Right lobe of liver (tissue), 6 donors: ENCODE measurements around the gene DLL1. TPM values are rescaled to one million over a fixed set of nuclear protein-coding genes. Genes with fewer than 3 reads are reported as not detected.
A peak's percentile ranks its signal among the peaks of the same experiment; 100 is the strongest.

Experiments used
- ATAC-seq, 4 donors: fragments of 200-7000 bp; cut with Tn5 transposase; one replicate each; pipeline ENCODE4 v1.9.1; 2020; ENCODE audit warnings: mild to moderate bottlenecking in 4 of 4, moderate library complexity in 4 of 4
- DNase-seq, 3 donors: peaks; one replicate each; pipeline ENCODE4 v3.0.0-alpha.2; 2020
- H3K27ac ChIP-seq, 3 donors: fragments of 200-600 bp; one replicate each; pipeline ENCODE4 v1.8.0; 2022
- H3K27me3 ChIP-seq, 2 donors: fragments of 200-600 bp; one replicate each; pipeline ENCODE4 v1.8.0; 2022
- H3K36me3 ChIP-seq, 4 donors: fragments of 200-600 bp; sonication (generic) in 1 of 4; one replicate each; pipeline versions ENCODE4 v1.5.1 to v1.8.0; 2017 to 2022; ENCODE audit warnings: control low read depth in 1 of 4
- H3K4me1 ChIP-seq, 4 donors: fragments of 200-600 bp; sonication (generic) in 1 of 4; one replicate each; pipeline versions ENCODE4 v1.5.1 to v1.8.0; 2017 to 2022; ENCODE audit warnings: control low read depth in 1 of 4
- H3K4me3 ChIP-seq, 3 donors: fragments of 200-600 bp; one replicate each; pipeline ENCODE4 v1.8.0; 2022
- H3K9me3 ChIP-seq, 4 donors: fragments of 200-600 bp; sonication (generic) in 1 of 4; one replicate each; pipeline versions ENCODE4 v1.5.1 to v1.8.0; 2017 to 2022; ENCODE audit warnings: control low read depth in 1 of 4
- POLR2A ChIP-seq: fragments of 450-650 bp; IDR thresholded peaks from one replicate; pipeline ENCODE4 v1.6.1; 2017; ENCODE audit warnings: antibody characterized with exemption, mild to moderate bottlenecking
- WGBS: methylation state at CpG from one replicate; pipeline ENCODE4 v1.1.6; 2018; ENCODE audit warnings: low coverage, low lambda C conversion rate; ENCODE audit not compliant: insufficient coverage; ENCODE audit errors: missing lambda C conversion rate; 5-methylcytosine and 5-hydroxymethylcytosine counted together
- intact Hi-C, 2 donors: fragments of 100-400 bp; cut with DNase I; formaldehyde crosslinking; loops; one replicate each; pipeline versions ENCODE4 v1.11.2 to v1.14.1; 2022
- total RNA-seq, 6 experiments: library from RNA; depleted of rRNA in 2 of 6; stranded (reverse); fragments of >200 nt in 2 of 6; fragmentation: NEBNext Ultra II Directional in 3 of 6; extraction: Animal tissue kit (Norgen Biotek cat#: 25700) in 3 of 6; gene quantifications; one replicate each; pipeline versions ENCODE4 v1.1.0 to v1.2.4, GENCODE V29; 2016 to 2023
- TF ChIP-seq, protein P1 (sequence below), 4 donors: fragments of 200-600 bp in 3 of 4; fragments of 450-650 bp in 1 of 4; IDR thresholded peaks; one replicate each; pipeline versions ENCODE4 v1.5.1 to v1.8.0; 2016 to 2022; ENCODE audit warnings: antibody characterized with exemption in 4 of 4, mild to moderate bottlenecking in 2 of 4
- donor health status: DM: no; HTN: yes; CAD: no.
- donor health status: DM: no; HTN: no; CAD: no.
- donor health status: DM: no; HTN: no; CAD: no.
- donor health status: DM: no; HTN: yes; CAD: no.
- donor health status: DM: no; HTN: yes; CAD: no.

Gene DLL1
- total RNA-seq, 6 experiments from 2014 or later, result 2.0 to 9.6 (median 3.4) TPM

DNA sequence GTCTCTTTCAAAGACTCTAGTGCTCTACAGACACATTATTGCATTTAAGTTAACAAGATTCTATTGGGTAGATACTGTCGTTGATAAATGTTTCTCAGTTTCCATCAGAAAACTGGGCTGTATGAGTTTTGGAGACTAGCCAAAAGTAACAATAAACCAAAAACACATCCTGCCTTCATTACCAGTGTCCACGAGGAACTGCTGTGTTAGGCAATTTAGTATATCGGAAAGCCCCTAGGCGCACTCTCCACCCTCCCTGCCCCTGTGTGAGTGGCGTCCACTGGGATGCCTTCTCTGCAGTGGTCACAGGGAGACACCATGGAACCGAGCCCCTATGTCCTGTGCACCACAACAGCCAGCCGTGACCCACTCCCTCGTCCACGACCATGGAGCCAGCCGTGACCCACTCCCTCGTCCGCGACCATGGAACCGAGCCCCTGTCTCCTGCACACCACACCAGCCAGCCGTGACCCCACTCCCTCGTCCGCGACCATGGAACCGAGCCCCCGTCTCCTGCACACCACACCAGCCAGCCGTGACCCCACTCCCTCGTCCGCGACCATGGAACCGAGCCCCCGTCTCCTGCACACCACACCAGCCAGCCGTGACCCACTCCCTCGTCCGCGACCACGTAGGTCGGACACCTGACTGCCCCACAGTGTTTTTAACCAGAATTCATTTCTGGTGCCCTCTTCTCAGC is 35.3 kb downstream of the DLL1 start:
- TF ChIP-seq, protein P1, sequence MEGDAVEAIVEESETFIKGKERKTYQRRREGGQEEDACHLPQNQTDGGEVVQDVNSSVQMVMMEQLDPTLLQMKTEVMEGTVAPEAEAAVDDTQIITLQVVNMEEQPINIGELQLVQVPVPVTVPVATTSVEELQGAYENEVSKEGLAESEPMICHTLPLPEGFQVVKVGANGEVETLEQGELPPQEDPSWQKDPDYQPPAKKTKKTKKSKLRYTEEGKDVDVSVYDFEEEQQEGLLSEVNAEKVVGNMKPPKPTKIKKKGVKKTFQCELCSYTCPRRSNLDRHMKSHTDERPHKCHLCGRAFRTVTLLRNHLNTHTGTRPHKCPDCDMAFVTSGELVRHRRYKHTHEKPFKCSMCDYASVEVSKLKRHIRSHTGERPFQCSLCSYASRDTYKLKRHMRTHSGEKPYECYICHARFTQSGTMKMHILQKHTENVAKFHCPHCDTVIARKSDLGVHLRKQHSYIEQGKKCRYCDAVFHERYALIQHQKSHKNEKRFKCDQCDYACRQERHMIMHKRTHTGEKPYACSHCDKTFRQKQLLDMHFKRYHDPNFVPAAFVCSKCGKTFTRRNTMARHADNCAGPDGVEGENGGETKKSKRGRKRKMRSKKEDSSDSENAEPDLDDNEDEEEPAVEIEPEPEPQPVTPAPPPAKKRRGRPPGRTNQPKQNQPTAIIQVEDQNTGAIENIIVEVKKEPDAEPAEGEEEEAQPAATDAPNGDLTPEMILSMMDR (IDR thresholded peaks at IDR 0.05), result no peak
- TF ChIP-seq POLR2A, result no peak
- peak in 1 of 4 donors; percentile 31 for ATAC-seq
- no peaks in the 10 kb centered on the region for H3K36me3 ChIP-seq
- H3K4me1 ChIP-seq, result no peaks in the 10 kb centered on the region
- 74% methylated on average over 13 of the region's 32 CpGs for WGBS
- no peak overlapping the region for H3K27ac ChIP-seq
- peak in 1 of 3 donors; percentile 45 for DNase-seq
- no peaks in the 10 kb centered on the region for H3K27me3 ChIP-seq
- no peaks in the 10 kb centered on the region for H3K9me3 ChIP-seq
- H3K4me3 ChIP-seq, result no peak overlapping the region
- intact Hi-C loops, result no loop called here

DNA sequence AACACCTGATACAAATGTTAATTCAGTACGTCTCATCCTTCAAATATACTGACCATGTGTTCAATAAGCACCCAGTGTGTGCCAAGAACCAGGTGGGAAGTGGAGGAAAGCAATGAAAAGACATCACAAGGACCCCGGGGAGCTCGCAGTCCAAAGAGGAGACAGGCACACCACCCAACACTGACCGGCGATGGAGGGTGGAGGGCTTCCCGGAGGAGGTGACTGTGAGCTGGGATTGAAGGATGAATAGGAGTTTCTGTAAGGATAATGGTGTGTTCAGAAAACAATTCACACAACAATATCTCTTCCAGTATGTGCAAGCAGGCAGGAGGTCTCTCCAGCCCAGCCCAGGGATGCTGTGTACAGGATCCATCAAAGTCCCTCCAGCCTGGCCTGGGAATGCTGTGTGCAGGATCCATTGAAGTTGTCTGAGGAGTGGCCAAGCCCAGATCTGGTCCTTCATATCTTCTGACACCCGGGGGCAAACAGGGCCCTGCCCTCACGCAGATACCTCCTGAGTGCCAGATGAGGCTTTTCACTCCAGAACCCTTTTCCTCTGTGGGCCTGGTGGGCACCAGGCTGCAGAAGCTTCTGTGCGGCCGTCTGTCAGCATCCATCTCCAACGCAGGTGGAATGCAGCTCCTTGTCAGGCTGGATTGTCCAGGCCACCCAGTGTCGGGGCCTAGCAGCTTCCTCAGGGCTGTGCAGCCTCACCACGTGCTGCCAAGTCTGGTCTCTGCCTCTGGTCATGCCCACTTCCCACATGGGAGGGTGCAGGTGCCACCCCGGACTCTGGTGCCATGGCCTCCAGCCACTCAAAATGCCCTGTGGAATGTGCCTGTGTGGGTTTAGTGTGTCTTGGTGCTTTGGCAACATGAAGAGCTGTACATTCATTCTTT is 36.3 kb downstream of the DLL1 start:
- Histone ChIP-seq H3K27ac (no peak overlapping the region), H3K27me3 (no peaks in the 10 kb centered on the region), H3K36me3 (no peaks in the 10 kb centered on the region), H3K4me1 (no peaks in the 10 kb centered on the region), H3K4me3 (no peak overlapping the region), H3K9me3 (no peaks in the 10 kb centered on the region)
- no peak for ATAC-seq
- WGBS, result 81% methylated on average over 7 of the region's 14 CpGs
- no peak for TF ChIP-seq POLR2A
- TF ChIP-seq, protein P1 (IDR thresholded peaks at IDR 0.05), result no peak
- intact Hi-C loops, result no loop called here
- DNase-seq, result peak in 1 of 3 donors; percentile 50

DNA sequence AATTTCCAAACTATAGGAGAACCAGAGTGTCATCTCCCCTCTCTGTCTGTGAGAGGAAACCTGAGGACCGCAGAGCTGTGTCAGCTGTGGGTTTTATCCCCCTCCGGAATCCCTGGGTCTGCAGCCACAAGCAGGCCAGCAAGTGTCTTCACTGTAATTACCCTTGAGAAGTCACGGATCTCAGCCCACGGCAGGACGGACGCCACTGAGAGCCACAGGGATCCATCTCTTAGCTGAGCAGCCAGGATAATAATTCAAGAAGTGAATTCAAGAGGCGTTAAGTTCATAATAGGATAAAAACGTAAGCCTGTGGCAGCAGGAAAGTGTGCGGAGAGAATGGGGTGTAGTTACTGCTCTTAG is 37.0 kb downstream of the DLL1 start:
- no peaks in the 10 kb centered on the region for H3K4me1 ChIP-seq
- H3K36me3 ChIP-seq, result no peaks in the 10 kb centered on the region
- intact Hi-C loops, result no loop called here
- DNase-seq, result peak in 1 of 3 donors; percentile 14
- no peaks in the 10 kb centered on the region for H3K9me3 ChIP-seq
- TF ChIP-seq, protein P1 (IDR thresholded peaks at IDR 0.05), result no peak
- TF ChIP-seq POLR2A, result no peak
- WGBS, result 85% methylated on average over 8 of the region's 9 CpGs
- ATAC-seq, result no peak
- H3K27me3 ChIP-seq, result no peaks in the 10 kb centered on the region
- no peak overlapping the region for H3K27ac ChIP-seq
- H3K4me3 ChIP-seq, result no peak overlapping the region

DNA sequence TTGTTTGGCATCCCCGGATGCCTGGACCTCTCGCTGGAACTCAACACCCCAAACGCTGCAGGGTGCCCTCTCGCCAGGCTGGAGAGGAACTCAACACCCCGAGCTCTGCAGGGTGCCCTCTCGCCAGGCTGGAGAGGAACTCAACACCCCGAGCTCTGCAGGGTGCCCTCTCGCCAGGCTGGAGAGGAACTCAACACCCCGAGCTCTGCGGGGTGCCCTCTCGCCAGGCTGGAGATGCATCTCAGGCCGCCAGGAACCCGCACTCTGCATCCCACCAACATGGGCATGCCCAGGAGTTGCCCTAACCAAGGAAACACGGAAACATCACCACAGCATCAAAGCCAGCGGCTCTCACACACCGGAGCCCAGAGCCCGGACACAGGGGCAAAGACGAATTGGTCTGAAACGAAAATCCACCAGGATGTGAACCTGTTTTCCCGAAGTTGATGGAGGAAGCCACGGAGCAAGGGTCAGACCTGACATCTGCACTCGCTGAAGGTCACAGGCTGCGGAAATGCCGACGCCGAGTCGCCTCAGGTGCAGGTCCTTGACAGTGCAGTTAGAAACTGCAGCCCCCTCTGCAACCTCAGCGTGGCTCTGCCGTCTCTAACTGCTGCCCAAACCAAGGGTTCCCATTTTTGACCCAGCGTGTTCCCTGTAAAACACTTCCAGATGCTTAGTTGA is 37.5 kb downstream of the DLL1 start:
- Histone ChIP-seq H3K27ac (no peak overlapping the region), H3K9me3 (no peaks in the 10 kb centered on the region), H3K4me1 (no peaks in the 10 kb centered on the region), H3K36me3 (no peaks in the 10 kb centered on the region), H3K4me3 (no peak overlapping the region), H3K27me3 (no peaks in the 10 kb centered on the region)
- TF ChIP-seq, protein P1 (IDR thresholded peaks at IDR 0.05), result no peak
- TF ChIP-seq POLR2A, result no peak
- intact Hi-C loops, result no loop called here
- WGBS, result 82% methylated on average over 6 of the region's 30 CpGs
- DNase-seq, result peak in 1 of 3 donors; percentile 24
- no peak for ATAC-seq
